Motor neuron (in vitro differentiated cells): ENCODE results near the gene ABCB9. TPM values are rescaled to one million over a fixed set of nuclear protein-coding genes. Genes with fewer than 3 reads are reported as not detected.
"Not testable (repeated sequence)": the region's sequence is repeated elsewhere in the genome, so short reads cannot be mapped to it uniquely, and the experiment has no call there.

Experiments used
- ATAC-seq, 8 experiments: fragments of 200-7000 bp; cut with Tn5 transposase; replicated peaks in 6 of 8; 2 replicates each; pipeline ENCODE4 v1.8.0; 2021; ENCODE audit warnings: mild to moderate bottlenecking in 8 of 8, moderate library complexity in 8 of 8
- H3K27ac ChIP-seq, 2 donors: fragments of 250-450 bp; sonication (Bioruptor Pico); 2 replicates each; pipeline ENCODE4 v1.9.0; 2021; ENCODE audit warnings: antibody characterized with exemption in 2 of 2, mild to moderate bottlenecking in 2 of 2, moderate library complexity in 1 of 2
- H3K4me1 ChIP-seq, 2 donors: fragments of 250-450 bp; sonication (Bioruptor Pico); replicated peaks in 1 of 2; 2 replicates each; pipeline ENCODE4 v1.6.1; 2021; ENCODE audit warnings: antibody characterized with exemption in 2 of 2, mild to moderate bottlenecking in 2 of 2, moderate library complexity in 1 of 2
- H3K4me3 ChIP-seq, 5 donors: fragments of 250-450 bp; sonication (Bioruptor Pico); 2 replicates each; pipeline ENCODE4 v1.9.0; 2021; ENCODE audit warnings: antibody characterized with exemption in 5 of 5, mild to moderate bottlenecking in 5 of 5, moderate library complexity in 4 of 5
- WGBS, 10 experiments: fragments of 450-650 bp; shearing (Covaris generic); methylation state at CpG; one replicate each; pipeline ENCODE4 v1.0.0; 2022; 5-methylcytosine and 5-hydroxymethylcytosine counted together
- in situ Hi-C, 9 experiments: fragments of 400-800 bp; cut with MboI; loops; one replicate each; pipeline ENCODE4 v1.15.0; 2021; ENCODE audit warnings: low sequenced_read_pairs in 9 of 9, low pct_unique_long_range_greater_than_20kb in 2 of 9; ENCODE audit not compliant: unreplicated experiment in 9 of 9
- total RNA-seq, 8 experiments: library from RNA; unstranded; fragments of 300-600 nt; gene quantifications; 2 replicates each; pipeline versions ENCODE4 v1.2.3 to v1.2.4, GENCODE V29; 2022

ABCB9 gene
- 10 to 100 TPM in 3 of 8 experiments, 1 to 10 TPM in 5; 5.2 to 23.6 (median 9.4) TPM for total RNA-seq

DNA sequence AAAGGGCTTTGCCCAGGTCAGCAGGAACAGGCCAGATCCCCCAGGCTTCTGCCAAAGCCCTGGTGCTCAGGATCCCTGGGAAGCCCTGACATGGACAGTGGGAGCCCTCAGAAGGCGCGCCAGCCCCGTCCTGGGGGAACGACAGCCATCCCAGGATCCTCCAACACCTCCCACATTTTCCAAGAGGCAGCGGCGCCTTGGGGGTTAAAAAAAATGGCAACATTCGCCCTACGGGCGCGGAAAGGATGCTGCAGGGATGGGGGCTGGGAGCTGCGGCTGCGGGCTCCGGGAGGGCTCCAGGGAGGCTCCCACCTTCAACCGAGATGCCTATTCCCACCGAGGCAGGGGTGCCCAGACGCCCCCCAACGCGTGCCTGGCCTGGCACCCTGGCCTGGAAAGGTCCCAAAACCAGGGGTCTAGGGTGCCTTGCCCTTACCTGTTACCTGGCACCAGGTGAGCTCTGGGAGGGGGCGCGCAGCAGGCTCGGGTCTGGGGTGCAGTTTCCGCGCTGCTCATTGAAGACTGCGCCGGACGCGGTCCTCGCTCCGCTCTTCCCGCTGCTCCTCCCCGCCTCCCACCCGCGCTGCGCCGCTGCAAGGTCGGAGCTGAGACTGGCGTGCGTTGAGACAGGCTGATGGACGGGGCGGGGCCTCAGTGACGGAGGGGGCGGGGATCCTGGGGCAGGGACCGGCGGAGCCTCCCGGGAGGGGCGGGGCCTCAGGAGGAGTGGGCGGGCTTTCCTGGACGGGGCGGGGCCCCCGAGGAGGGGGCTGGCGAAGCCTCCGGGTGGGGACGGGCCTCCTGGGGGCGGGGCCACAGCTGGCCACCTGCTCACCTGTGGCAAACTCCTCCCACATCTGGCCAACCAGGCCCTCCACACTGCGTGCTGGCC is at the start of gene ABCB9:
Gene ABCB9 (minus strand): TSS at position 613 of the 892 bp plus-strand sequence. CDS start 6,228 bp downstream, outside the sequence.
- peak within 1 kb of the TSS; percentile 56 to 57 for H3K27ac ChIP-seq
- ATAC-seq, result peak; percentile 92 to 97 (median 94)
- peaks cover 10 to 12% of the 10 kb centered on the region in 2 donors for H3K4me1 ChIP-seq
- in situ Hi-C loops, result loop anchor here in 4 of 9 experiments (25.0 kb wide), 1 partner anchor 104 kb away; no protein-coding TSS in a partner anchor
- peak within 1 kb of the TSS; percentile 54 to 65 (median 57) for H3K4me3 ChIP-seq
- WGBS, 10 experiments, result 0% methylated on average over 3 of the region's 55 CpGs; no CpG with 5 or more reads in 9 of the 10 experiments

DNA sequence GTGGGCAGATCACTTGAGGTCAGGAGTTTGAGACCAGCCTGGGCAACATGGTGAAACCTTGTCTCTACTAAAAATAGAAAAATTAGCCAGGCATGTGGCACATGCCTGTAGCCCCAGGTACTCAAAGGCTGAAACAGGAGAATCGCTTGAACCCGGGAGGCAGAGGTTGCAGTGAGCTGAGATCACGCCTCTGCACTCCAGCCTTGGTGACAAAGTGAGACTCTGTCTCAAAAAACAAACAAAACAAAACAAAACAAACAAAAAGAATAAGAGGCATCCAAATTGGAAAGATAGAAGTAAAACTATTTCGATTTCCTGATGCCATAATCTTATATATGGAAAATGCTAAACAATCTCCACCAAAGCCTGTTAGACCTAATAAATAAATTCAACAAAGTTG is 48.2 kb upstream of the ABCB9 start:
- H3K4me1 ChIP-seq, ATAC-seq, in situ Hi-C loops, H3K27ac ChIP-seq, H3K4me3 ChIP-seq: not testable (repeated sequence)
- 0 to 100% (median 87%) methylated on average over 1 to 4 of the region's 4 CpGs for WGBS, 10 experiments

DNA sequence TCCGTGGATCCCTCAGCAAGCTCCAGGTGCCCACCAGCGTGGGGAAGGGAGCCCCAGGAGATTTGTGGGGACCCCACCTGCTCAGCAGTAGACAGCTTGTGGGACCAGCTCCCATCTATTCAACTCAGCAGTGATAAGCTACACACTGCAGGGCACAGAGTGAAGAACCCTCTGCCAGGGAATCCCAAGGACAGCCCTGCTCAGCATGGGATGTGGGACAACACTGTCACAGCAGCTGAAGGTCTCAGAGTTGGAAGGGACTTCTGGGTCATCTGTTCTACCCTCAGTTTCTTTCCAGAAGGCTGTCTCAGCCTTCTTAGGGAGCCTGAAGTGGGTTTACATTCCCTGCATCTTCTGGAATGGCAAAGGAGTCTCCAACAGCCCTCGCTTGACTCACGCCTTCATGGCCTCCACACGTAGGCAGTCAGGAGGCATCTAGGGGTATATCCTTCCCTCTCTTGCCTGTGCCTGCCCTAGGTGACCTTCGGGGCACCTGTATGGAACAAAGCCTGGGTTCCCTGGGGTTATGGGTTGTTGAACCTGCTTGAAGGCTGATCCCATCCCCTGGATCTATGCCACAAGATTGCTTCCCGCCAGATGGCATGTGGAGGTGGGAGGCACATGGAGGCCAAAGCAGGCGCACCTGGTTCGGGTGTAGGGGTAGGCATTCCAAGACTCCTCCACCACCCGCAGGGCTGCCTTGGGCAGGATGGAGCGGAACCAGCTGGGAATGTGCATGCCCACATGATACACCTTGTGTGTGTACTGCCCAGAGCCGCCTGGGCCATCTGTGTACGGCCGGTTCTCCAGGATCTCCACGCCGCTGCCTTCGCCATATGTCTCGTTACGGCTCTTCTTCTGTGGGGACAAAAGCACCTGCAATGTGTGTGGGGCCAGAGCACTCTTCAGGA is 47.2 kb upstream of the ABCB9 start:
- no peak overlapping the region for H3K27ac ChIP-seq
- 40 to 100% (median 92%) methylated on average over 1 to 8 of the region's 19 CpGs; no CpG with 5 or more reads in 2 of the 10 experiments for WGBS, 10 experiments
- no peak overlapping the region for H3K4me3 ChIP-seq
- no peak for ATAC-seq
- H3K4me1 ChIP-seq, result no peaks in the 10 kb centered on the region
- in situ Hi-C loops, result no loop called here

DNA sequence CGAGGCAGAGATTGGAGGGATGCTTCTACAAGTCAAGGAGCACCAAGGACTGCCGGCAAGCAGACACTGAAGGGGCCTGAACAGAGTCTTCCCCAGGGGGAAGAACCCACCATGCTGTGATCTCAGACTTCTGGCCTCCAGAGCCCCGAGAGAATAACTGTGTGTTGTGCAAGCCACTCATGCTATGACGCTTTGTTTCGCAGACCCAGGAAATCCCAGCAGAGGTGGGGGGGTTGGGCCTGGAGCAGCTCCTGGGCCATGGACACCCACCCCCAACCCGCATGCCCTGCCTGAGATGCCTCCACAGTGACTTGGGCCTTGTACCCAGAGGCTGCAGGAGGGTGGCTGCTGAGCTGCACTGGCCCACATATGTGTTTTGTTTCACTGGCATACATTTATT is 45.4 kb upstream of the ABCB9 start:
- no peak for ATAC-seq
- Histone ChIP-seq H3K27ac (no peak overlapping the region), H3K4me3 (no peak overlapping the region), H3K4me1 (no peaks in the 10 kb centered on the region)
- in situ Hi-C loops, result no loop called here
- 20 to 93% (median 72%) methylated on average over 1 to 2 of the region's 6 CpGs; no CpG with 5 or more reads in 4 of the 10 experiments for WGBS, 10 experiments

DNA sequence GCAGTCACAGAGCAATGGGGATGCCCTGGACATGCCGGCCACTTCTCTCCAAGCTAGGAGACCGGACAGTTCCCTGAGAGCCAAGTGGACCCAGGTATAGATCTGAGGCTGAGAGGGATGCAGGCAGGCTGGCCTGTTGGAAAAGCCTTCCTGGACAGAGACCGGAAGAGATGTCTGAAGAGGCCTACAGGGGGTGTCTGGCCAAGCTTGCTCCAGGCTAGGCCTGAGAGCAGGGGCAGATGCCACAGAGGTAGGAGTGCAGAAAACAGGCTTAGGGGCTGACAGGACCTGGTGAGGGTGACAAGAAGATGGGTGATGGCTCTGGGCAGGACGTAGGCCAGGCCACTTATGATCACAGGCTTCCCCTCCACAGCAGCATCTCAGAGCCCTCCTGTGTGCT is 44.4 kb upstream of the ABCB9 start:
- 80 to 90% methylated on average over 1 to 2 of the region's 4 CpGs; no CpG with 5 or more reads in 8 of the 10 experiments for WGBS, 10 experiments
- ATAC-seq, result no peak
- Histone ChIP-seq H3K4me3 (no peak overlapping the region), H3K27ac (no peak overlapping the region), H3K4me1 (no peaks in the 10 kb centered on the region)
- in situ Hi-C loops, result no loop called here

DNA sequence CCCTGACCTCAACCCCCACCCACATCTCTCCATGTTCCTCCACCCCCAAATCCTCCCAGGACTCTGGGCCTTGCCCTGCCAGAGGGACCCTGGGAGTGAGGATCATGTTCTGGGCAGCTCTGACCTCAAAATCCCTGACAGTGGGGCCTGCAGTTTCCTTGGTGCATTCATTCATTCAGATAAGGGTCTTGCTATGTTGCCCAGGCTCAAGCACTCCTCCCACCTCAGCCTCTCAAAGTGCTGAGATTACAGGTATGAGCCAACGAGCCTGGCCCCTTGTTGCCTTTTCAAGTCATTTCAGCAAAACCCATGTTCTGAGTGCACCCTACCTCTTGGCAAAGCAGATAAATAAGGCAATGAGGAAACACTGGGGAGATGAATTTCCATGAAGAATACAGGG is 43.8 kb upstream of the ABCB9 start:
- WGBS, 10 experiments, result 67 to 100% (median 71%) methylated on average over 1 of the region's 1 CpG; no CpG with 5 or more reads in 7 of the 10 experiments
- in situ Hi-C loops, result no loop called here
- Histone ChIP-seq H3K4me1 (no peaks in the 10 kb centered on the region), H3K4me3 (no peak overlapping the region), H3K27ac (no peak overlapping the region)
- no peak for ATAC-seq

DNA sequence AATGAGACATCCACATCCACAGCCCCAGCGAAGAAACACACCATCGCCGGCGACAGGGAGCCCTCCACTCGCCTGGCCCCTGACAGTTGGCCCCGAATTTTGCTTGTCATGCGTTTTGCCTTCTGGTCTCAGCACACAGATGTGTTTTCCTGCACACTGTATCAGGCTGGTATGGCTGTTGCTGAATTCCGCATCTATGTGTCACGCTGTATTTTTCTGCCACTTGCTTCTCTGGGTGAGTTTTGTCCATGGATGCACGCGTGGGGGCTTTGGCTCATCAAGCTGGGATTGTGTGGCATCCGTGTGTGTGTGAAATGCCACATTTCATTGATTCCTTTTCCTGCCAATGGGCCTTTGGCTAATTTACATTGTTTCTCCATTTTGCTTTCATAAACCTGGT is 40.7 kb upstream of the ABCB9 start:
- H3K27ac ChIP-seq, result no peak overlapping the region
- 67 to 100% (median 88%) methylated on average over 1 to 12 of the region's 12 CpGs; no CpG with 5 or more reads in 4 of the 10 experiments for WGBS, 10 experiments
- in situ Hi-C loops, result no loop called here
- H3K4me1 ChIP-seq, result no peaks in the 10 kb centered on the region
- ATAC-seq, result no peak
- no peak overlapping the region for H3K4me3 ChIP-seq

DNA sequence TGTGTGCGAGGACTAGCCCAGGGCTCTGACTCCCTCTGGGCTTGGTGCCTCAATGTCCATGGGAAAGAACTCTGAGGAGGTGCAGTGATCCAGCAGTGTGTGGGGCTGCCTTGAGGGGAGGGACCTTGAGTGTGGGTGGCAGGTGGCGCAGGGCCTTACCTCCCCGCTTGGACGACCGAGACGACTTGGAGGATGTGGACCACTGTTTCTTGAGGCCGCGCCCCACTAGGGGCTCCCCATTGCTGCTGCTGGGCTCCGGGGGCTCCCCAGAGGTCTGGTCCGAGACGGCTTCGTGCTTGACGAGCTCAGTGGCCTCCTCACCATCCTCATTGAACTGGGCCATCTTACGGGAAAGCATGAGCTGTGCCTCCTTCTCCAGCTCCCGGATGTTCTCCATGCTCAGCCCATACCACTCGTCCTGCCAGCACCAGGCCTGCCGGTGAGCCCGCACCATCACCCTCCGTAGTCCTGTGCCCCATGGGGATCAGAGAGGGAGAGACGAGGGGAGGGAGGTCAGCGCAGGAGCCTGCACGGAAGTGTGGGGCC is 38.9 kb upstream of the ABCB9 start:
- ATAC-seq, result no peak
- WGBS, 10 experiments, result 77 to 90% (median 85%) methylated on average over 5 to 9 of the region's 22 CpGs; no CpG with 5 or more reads in 6 of the 10 experiments
- in situ Hi-C loops, result no loop called here

DNA sequence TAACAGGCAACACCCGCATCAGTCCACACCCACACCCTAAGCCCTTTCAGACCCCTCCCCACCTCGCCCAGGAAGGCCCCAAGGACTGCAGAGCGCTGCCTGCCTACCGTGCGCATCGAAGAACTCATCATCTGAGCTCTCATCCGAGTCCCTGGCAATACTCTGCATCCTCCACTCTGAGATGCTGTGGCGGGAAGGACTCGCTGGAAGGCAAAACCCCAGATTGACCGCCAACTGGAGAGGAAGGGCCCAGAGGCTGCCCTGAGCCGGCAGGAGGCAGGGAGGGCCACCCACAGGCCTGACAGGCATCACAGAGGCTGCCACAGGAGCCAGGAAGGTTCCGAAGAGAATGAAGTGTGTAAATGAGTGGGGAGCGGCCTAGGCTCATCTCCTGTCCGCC is 38.0 kb upstream of the ABCB9 start:
- 40 to 100% (median 87%) methylated on average over 1 to 3 of the region's 14 CpGs; no CpG with 5 or more reads in 7 of the 10 experiments for WGBS, 10 experiments
- Histone ChIP-seq H3K4me1 (no peaks in the 10 kb centered on the region), H3K4me3 (no peak overlapping the region), H3K27ac (no peak overlapping the region)
- in situ Hi-C loops, result no loop called here
- ATAC-seq, result no peak

More for the DNA sequence above, 38.9 kb upstream of the ABCB9 start:
- no peak overlapping the region for H3K27ac ChIP-seq
- H3K4me3 ChIP-seq, result no peak overlapping the region
- H3K4me1 ChIP-seq, result no peaks in the 10 kb centered on the region

DNA sequence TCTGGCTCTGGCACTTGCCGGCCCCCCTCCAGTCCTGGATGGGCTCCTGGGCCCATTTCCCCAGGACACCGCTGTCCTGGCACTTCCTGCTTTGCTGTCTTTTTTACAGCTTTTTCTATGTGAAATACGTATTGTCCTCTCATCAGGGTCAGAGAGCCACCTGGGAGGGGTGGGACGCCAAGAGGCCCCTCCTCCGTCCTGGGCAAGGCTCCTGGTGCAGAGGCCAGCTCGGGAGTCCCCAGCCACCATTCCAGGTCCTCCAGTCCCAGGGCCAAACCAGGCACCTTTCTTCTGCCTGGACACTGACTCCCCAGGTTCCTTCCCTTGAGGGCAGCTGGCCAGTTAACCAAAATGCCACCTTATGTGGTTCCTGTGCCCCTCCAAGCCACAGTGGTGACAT is 37.0 kb upstream of the ABCB9 start:
- in situ Hi-C loops, result no loop called here
- ATAC-seq, result no peak
- no peaks in the 10 kb centered on the region for H3K4me1 ChIP-seq
- H3K27ac ChIP-seq, result no peak overlapping the region
- 20 to 90% (median 80%) methylated on average over 1 to 6 of the region's 6 CpGs; no CpG with 5 or more reads in 5 of the 10 experiments for WGBS, 10 experiments
- H3K4me3 ChIP-seq, result no peak overlapping the region

DNA sequence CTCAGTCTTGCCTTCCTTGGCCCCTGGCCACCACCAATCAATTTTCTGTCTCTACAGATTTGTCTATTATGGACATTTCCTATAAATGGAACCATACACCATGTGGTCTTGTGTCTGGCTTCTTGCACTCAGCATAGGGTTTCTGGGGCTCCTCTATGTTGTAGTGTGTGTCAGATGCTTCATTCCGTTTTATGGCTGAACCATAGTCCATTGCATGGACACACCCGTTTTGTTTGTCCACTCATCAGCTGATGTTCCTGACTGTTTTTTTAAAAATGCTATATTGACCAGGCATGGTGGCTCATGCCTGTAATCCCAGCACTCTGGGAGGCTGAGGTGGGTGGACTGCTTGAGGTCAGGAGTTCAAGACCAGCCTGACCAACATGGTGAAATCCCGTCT is 35.2 kb upstream of the ABCB9 start:
- ATAC-seq, result no peak
- in situ Hi-C loops, result no loop called here
- Histone ChIP-seq H3K4me1 (no peaks in the 10 kb centered on the region), H3K4me3 (no peak overlapping the region), H3K27ac (no peak overlapping the region)
- WGBS, 10 experiments, result 67 to 100% (median 100%) methylated on average over 1 to 3 of the region's 3 CpGs; no CpG with 5 or more reads in 5 of the 10 experiments

DNA sequence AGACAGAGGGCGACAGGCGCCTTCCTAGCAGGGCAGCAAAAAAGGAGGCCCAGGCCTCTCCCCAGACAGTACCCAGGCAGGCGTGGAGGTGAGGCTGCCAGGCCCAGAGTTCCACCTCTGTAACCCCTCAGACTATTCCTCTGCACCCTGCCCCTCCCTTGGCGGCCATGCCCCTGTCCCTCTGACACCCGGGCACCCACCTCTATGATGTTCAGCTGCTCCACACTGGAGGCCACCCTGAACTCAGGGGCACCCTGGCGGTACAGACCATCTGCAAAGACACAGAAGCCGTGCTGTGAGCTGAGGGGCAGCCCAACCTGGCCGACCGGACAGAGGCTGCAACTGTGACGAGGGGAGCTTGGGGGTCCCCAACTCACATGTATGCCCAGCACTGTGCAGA is 34.3 kb upstream of the ABCB9 start:
- Histone ChIP-seq H3K4me3 (no peak overlapping the region), H3K4me1 (no peaks in the 10 kb centered on the region), H3K27ac (no peak overlapping the region)
- in situ Hi-C loops, result no loop called here
- 70% methylated on average over 2 of the region's 10 CpGs; no CpG with 5 or more reads in 9 of the 10 experiments for WGBS, 10 experiments
- ATAC-seq, result no peak
